ENCODE results near the gene SH3BGRL2. TPM values are rescaled to one million over a fixed set of nuclear protein-coding genes. Genes with fewer than 3 reads are reported as not detected.

Gene SH3BGRL2
- polyA plus RNA-seq, 1 donor (not counting 4 experiments of a cell fraction or from before 2014, with no cell fraction given): 3.8 TPM

GRCh38 chr6:79612918-79613317 lies 18.2 kb upstream of the SH3BGRL2 start:
- no peaks in the 10 kb centered on the region for H3K27me3 ChIP-seq (ENCODE audit: control insufficient read depth, extremely low read depth, insufficient read depth, low read length)
- no peaks in the 10 kb centered on the region for H3K9me3 ChIP-seq (ENCODE audit: control insufficient read depth, low read depth, low read length)
- no peaks in the 10 kb centered on the region for H3K36me3 ChIP-seq (ENCODE audit: control insufficient read depth in 2 of 2, extremely low read depth in 1 of 2, insufficient read depth in 2 of 2, low read length in 2 of 2)
- no peak overlapping the region for H3K4me2 ChIP-seq (ENCODE audit: control insufficient read depth, extremely low read depth, insufficient read depth, low read depth, low read length)
- H3K4me3 ChIP-seq (ENCODE audit: control insufficient read depth in 2 of 3, extremely low read depth in 1 of 3, insufficient read depth in 2 of 3, low read depth in 1 of 3, low read length in 3 of 3): no peak overlapping the region
- H3K9me1 ChIP-seq (ENCODE audit: control insufficient read depth, extremely low read depth, insufficient read depth, low read length): no peaks in the 10 kb centered on the region
- dilution Hi-C loops (cut with MboI; ENCODE audit: extremely low pct_ligation_motif_present, low sequenced_read_pairs): no loop called here
- H3K9ac ChIP-seq (ENCODE audit: control insufficient read depth, extremely low read depth, insufficient read depth, low read length): no peak overlapping the region
- H3K79me2 ChIP-seq (ENCODE audit: control insufficient read depth, insufficient read depth, low read length): no peaks in the 10 kb centered on the region
- DNase-seq (ENCODE audit: low read depth, low spot score): no peak
- TF ChIP-seq EZH2 (IDR thresholded peaks at IDR 0.05; ENCODE audit: low read length) (no peak), CTCF (optimal IDR thresholded peaks at IDR 0.05 in 1 of 3, IDR thresholded peaks at IDR 0.05 in 1 of 3, conservative IDR thresholded peaks at IDR 0.05 in 1 of 3; ENCODE audit: extremely low read depth in 1 of 3, insufficient read depth in 2 of 3, low read length in 3 of 3) (no peak)
- H2AFZ ChIP-seq (ENCODE audit: control insufficient read depth, low read length): no peak overlapping the region
- no peaks in the 10 kb centered on the region for H4K20me1 ChIP-seq (ENCODE audit: control insufficient read depth, extremely low read depth, insufficient read depth, low read length)
- H3K4me1 ChIP-seq (ENCODE audit: control insufficient read depth, extremely low read depth, insufficient read depth, low read length): no peaks in the 10 kb centered on the region
- no peak for FAIRE-seq
- H3K27ac ChIP-seq (ENCODE audit: control insufficient read depth, insufficient read depth, low read length): no peak overlapping the region

GRCh38 chr6:79613912-79614311 lies 17.2 kb upstream of the SH3BGRL2 start:
- H3K79me2 ChIP-seq (ENCODE audit: control insufficient read depth, insufficient read depth, low read length): no peaks in the 10 kb centered on the region
- H3K4me1 ChIP-seq (ENCODE audit: control insufficient read depth, extremely low read depth, insufficient read depth, low read length): no peaks in the 10 kb centered on the region
- H3K4me2 ChIP-seq (ENCODE audit: control insufficient read depth, extremely low read depth, insufficient read depth, low read depth, low read length): no peak overlapping the region
- no peak overlapping the region for H3K4me3 ChIP-seq (ENCODE audit: control insufficient read depth in 2 of 3, extremely low read depth in 1 of 3, insufficient read depth in 2 of 3, low read depth in 1 of 3, low read length in 3 of 3)
- FAIRE-seq (no peak), DNase-seq (ENCODE audit: low read depth, low spot score) (no peak)
- no peaks in the 10 kb centered on the region for H3K27me3 ChIP-seq (ENCODE audit: control insufficient read depth, extremely low read depth, insufficient read depth, low read length)
- TF ChIP-seq CTCF (optimal IDR thresholded peaks at IDR 0.05 in 1 of 3, IDR thresholded peaks at IDR 0.05 in 1 of 3, conservative IDR thresholded peaks at IDR 0.05 in 1 of 3; ENCODE audit: extremely low read depth in 1 of 3, insufficient read depth in 2 of 3, low read length in 3 of 3) (no peak), EZH2 (IDR thresholded peaks at IDR 0.05; ENCODE audit: low read length) (no peak)
- no peaks in the 10 kb centered on the region for H3K9me1 ChIP-seq (ENCODE audit: control insufficient read depth, extremely low read depth, insufficient read depth, low read length)
- H3K27ac ChIP-seq (ENCODE audit: control insufficient read depth, insufficient read depth, low read length): no peak overlapping the region
- H2AFZ ChIP-seq (ENCODE audit: control insufficient read depth, low read length): no peak overlapping the region
- no peaks in the 10 kb centered on the region for H3K9me3 ChIP-seq (ENCODE audit: control insufficient read depth, low read depth, low read length)
- no peak overlapping the region for H3K9ac ChIP-seq (ENCODE audit: control insufficient read depth, extremely low read depth, insufficient read depth, low read length)
- no peaks in the 10 kb centered on the region for H3K36me3 ChIP-seq (ENCODE audit: control insufficient read depth in 2 of 2, extremely low read depth in 1 of 2, insufficient read depth in 2 of 2, low read length in 2 of 2)
- no peaks in the 10 kb centered on the region for H4K20me1 ChIP-seq (ENCODE audit: control insufficient read depth, extremely low read depth, insufficient read depth, low read length)
- dilution Hi-C loops (cut with MboI; ENCODE audit: extremely low pct_ligation_motif_present, low sequenced_read_pairs): no loop called here
